ENCODE measurements around the gene GKN1. TPM values are rescaled to one million over a fixed set of nuclear protein-coding genes. Genes with fewer than 3 reads are reported as not detected.

The GKN1 gene
- total and polyA plus RNA-seq, 8 donors = 0.75 to 8.0 TPM; not detected in 6

DNA sequence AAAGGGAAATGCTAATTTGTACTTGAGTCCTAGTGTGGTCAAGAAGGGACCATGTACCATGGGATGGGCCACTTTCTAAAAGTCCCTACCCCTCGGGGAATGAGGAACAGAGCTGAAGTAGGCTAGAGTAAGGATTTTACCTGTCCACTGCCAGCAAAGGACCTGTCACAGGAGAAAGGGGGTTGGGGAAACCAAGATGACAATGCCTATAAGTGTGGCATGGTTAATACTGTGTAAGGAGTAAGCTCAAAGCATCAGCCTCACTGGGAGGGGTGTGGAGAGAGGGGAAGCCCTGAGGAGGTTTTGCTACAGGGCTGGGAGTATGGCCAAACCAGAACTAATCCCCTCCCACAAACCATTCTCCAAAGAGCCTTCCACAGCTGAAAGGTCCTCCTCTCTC is 37.5 kb upstream of the GKN1 start:
- peak in 1 of 4 donors; percentile 41 for ATAC-seq
- FAIRE-seq = no peak
- TF ChIP-seq CTCF (IDR thresholded peaks at IDR 0.05) = no peak
- H3K4me3 ChIP-seq = no peak overlapping the region
- H3K27ac ChIP-seq = no peak overlapping the region
- intact Hi-C loops (cut with DNase I) = no loop called here
- WGBS, 2 donors = 62 to 68% methylated on average over 1 of the region's 1 CpG
- H3K9me3 ChIP-seq = no peaks in the 10 kb centered on the region
- H3K36me3 ChIP-seq = no peaks in the 10 kb centered on the region
- no peaks in the 10 kb centered on the region for H3K27me3 ChIP-seq
- H3K4me1 ChIP-seq = no peaks in the 10 kb centered on the region
- DNase-seq = no peak

GRCh38 chr2:68937346-68938055 is 36.9 kb upstream of the GKN1 start:
- DNase-seq (no peak), ATAC-seq (no peak), FAIRE-seq (no peak)
- H3K27me3 ChIP-seq = no peaks in the 10 kb centered on the region
- H3K27ac ChIP-seq = no peak overlapping the region
- H3K36me3 ChIP-seq = no peaks in the 10 kb centered on the region
- H3K9me3 ChIP-seq = no peaks in the 10 kb centered on the region
- intact Hi-C loops (cut with DNase I) = no loop called here
- no peak for TF ChIP-seq CTCF (IDR thresholded peaks at IDR 0.05)
- H3K4me3 ChIP-seq = no peak overlapping the region
- WGBS, 2 donors = 67 to 80% methylated on average over 5 of the region's 5 CpGs
- H3K4me1 ChIP-seq = no peaks in the 10 kb centered on the region

GRCh38 chr2:68938938-68939337 is 35.5 kb upstream of the GKN1 start:
- FAIRE-seq (no peak), DNase-seq (no peak), ATAC-seq (no peak)
- Histone ChIP-seq H3K27ac (no peak overlapping the region), H3K4me3 (no peak overlapping the region), H3K9me3 (no peaks in the 10 kb centered on the region), H3K27me3 (no peaks in the 10 kb centered on the region), H3K36me3 (no peaks in the 10 kb centered on the region), H3K4me1 (no peaks in the 10 kb centered on the region)
- intact Hi-C loops (cut with DNase I) = no loop called here
- no peak for TF ChIP-seq CTCF (IDR thresholded peaks at IDR 0.05)
- WGBS, 2 donors = 74 to 77% methylated on average over 3 of the region's 3 CpGs

DNA sequence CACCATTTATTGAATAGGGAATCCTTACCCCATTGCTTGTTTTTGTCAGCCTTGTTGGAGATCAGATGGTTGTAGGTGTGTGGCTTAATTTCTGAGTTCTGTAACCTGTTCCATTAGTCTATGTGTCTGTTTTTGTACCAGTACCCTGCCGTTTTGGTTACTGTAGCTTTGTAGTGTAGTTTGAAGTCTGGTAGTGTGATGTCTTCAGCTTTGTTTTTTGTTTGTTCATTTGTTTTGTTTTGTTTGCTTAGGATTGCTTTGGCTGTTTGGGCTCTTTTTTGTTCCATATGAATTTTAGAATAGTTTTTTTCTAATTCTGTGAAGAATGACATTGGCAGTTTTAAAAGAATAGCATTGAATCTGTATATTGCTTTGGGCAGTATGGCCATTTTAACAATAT is 34.5 kb upstream of the GKN1 start:
- ATAC-seq = no peak
- Histone ChIP-seq H3K36me3 (no peaks in the 10 kb centered on the region), H3K27me3 (no peaks in the 10 kb centered on the region), H3K4me1 (no peaks in the 10 kb centered on the region), H3K9me3 (no peaks in the 10 kb centered on the region), H3K27ac (no peak overlapping the region), H3K4me3 (no peak overlapping the region)
- FAIRE-seq = no peak
- no peak for DNase-seq
- TF ChIP-seq CTCF (IDR thresholded peaks at IDR 0.05) = no peak
- WGBS, 2 donors = 78 to 84% methylated on average over 1 of the region's 1 CpG
- intact Hi-C loops (cut with DNase I) = no loop called here

DNA sequence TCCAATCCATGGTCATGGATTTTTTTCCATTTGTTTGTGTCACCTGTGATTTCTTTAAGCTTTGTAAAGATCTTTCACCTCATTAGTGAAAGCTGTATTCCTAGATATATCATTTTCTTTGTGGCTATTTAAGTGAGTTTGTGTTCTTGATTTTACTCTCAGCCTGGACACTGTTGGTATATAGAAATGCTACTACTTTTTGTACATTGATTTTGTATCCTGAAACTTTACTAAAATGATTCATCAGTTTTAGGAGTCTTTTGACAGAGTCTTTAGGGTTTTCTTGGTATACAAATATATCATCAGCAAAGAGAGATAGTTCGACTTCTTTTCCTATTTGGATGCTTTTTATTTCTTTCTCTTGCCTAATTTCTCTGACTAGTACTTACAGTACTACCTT is 34.1 kb upstream of the GKN1 start:
- ATAC-seq (no peak), DNase-seq (no peak), FAIRE-seq (no peak)
- Histone ChIP-seq H3K27me3 (no peaks in the 10 kb centered on the region), H3K4me1 (no peaks in the 10 kb centered on the region), H3K27ac (no peak overlapping the region), H3K4me3 (no peak overlapping the region), H3K9me3 (no peaks in the 10 kb centered on the region), H3K36me3 (no peaks in the 10 kb centered on the region)
- intact Hi-C loops (cut with DNase I) = no loop called here
- TF ChIP-seq CTCF (IDR thresholded peaks at IDR 0.05) = no peak
- WGBS, 2 donors = 75 to 93% methylated on average over 1 of the region's 1 CpG

All from pancreas (tissue), 10 donors.